GM10847 (cell line): ENCODE measurements around the gene REEP1.

Source experiments
- POLR2A ChIP-seq: IDR thresholded peaks from 2 replicates; pipeline ENCODE4 v1.6.1; 2011; ENCODE audit not compliant: insufficient read length; ENCODE audit errors: extremely low read depth

The REEP1 gene

GRCh38 chr2:86231680-86232372 lies 105.6 kb downstream of the REEP1 start:
- TF ChIP-seq POLR2A: no peak

- TF ChIP-seq POLR2A: no peak
These were observed 106.5 kb downstream of the REEP1 start for GRCh38 chr2:86230961-86231360.

- no peak for TF ChIP-seq POLR2A
These were observed 108.2 kb downstream of the REEP1 start for GRCh38 chr2:86229221-86229620.

DNA sequence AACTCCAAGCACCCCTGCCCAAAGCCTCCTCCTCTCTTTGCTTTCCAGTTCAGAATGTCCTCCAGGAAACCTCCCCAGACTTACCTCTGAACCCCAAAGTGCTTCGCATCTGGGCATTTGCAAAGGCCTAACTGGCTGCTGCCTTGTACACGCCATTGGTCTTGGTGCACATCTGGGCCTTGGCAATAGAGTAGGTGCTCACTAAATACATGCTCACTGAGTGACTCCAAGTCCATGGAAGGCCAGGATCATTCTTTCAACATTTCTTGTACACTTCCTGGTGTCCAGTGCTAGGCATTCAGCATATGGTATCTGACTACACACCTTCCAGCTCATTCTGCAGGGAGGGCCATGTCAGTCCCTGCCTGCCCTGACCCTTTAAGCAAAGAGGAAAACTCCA lies 109.7 kb downstream of the REEP1 start:
- TF ChIP-seq POLR2A: no peak

DNA sequence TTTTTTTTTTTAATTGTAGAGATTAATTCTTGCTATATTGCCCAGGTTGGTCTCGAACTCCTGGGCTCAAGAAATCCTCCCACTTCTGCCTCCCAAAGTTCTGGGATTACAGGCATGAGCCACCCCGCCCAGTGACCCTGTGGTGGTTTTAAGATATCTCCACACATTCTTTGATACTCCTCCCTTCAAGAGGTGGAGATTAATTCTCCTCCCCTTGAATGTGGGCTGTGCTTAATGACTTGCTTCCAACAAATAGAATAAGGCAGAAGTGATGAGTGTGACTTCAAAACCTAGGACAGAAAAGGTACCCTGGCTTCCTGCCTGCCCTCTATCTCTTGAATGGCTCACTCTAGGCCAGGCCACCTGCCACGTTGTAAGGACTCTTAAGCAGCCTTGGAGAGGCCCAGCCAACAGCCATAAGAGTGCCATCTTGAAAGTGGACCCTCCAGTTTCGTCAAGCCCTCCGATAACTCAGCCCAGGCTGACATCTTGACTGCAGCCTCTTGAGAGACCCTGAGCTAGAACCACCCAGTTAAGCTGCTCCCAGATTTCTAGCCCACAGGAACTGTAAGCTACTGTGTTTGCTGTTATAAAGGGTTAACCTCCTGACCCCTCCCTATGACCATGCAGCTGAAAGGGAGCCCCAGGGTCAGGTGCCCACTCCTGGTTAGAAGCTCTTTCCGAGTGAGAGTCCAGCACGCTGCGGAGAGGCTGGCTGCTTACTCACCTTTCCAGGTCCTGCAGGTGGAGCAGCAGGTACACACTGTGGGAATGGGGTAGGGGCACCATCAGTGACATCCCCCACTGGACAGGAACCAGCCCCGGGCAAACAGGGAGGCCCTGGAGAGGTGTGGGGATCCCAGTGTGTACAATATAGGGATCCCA lies 110.5 kb downstream of the REEP1 start:
- no peak for TF ChIP-seq POLR2A

- no peak for TF ChIP-seq POLR2A
These were observed 111.4 kb downstream of the REEP1 start for GRCh38 chr2:86226070-86226469.

DNA sequence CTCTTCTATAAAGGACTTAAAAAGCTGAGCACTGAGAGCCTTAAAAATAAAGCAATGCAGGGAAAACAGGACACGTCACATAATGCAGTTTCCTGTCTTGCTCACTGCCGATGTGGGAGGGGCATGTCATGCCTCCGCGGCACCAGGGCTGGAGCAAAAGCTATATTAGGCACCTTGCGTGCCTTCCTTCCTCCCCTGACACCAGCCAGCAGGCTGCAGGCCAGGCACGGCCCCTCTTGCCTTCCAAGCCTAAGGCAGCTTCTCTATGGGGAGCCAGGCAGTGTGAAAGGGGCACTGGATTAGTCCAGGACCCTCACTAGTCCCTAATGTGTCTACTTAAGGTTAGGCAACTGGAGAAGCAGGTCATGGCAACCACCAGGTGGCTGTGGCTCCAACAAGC lies 111.8 kb downstream of the REEP1 start:
- no peak for TF ChIP-seq POLR2A

- no peak for TF ChIP-seq POLR2A
These were observed 112.6 kb downstream of the REEP1 start for GRCh38 chr2:86224645-86225355.

DNA sequence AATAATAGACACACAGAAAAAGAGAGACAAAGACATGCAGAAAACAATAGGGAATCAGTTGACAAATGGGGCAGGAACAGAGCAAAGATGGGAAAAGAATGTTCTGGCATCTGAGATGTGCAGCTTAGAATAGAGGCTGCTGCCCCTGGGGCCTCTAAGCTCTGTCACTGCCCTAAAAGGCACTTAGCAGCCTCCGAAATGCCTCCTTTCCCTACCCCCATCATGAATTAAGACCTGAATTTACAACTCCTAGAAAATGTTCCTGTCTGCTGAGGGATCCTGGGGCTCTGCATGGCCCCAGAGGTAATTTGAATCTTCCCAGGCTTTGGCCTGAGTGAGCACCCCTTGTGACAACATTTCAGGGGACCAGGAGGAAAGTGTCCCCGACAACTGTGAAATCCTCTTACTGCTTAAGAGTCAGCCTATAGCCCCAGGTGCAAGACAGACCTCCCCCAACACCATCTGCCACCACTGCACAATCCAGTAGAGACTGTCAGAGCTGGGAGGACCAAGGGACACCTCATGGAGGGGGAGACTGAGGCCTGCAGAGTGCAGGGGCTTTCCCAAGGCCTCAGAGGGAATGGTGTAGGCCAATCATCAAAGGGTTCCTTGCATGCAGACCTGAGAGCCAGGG lies 113.4 kb downstream of the REEP1 start:
- no peak for TF ChIP-seq POLR2A

GRCh38 chr2:86223140-86223926 lies 114.1 kb downstream of the REEP1 start:
- no peak for TF ChIP-seq POLR2A

- no peak for TF ChIP-seq POLR2A
These were observed 116.3 kb downstream of the REEP1 start for GRCh38 chr2:86221066-86221684.

- no peak for TF ChIP-seq POLR2A
These were observed 117.5 kb downstream of the REEP1 start for GRCh38 chr2:86219896-86220295.

DNA sequence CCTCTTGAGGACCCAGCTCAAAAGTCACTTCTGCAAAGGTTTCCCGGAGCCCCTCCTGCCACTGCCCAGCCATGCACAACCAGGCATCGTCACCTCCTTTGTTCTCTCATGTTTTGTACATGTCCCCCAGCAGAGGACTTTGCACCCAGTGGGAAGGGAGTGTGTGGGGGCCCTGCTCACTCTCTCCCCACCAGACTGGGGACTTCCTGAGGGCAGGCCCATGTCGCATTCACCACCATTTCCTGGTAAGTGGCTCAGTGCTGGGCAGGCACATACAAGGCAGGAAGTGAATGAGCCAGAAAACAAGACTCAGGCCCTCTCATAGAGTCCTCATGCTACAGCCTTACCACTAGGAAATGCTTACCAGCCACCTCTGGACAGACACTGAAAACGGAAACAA lies 119.3 kb downstream of the REEP1 start:
- no peak for TF ChIP-seq POLR2A
